Activated CD8-positive, alpha-beta memory T cell treated with anti-CD3 and anti-CD28 coated beads, Interleukin-2, amount 50 U/mL, for 24 hours (primary cell): ENCODE measurements around the gene SIPA1.
"Not testable (repeated sequence)": the region's sequence is repeated elsewhere in the genome, so short reads cannot be mapped to it uniquely, and the experiment has no call there.

Source experiments
- DNase-seq: peaks from one replicate; pipeline ENCODE4 v3.0.0-alpha.2; 2020; ENCODE audit errors: extremely low read depth

SIPA1 gene

DNA sequence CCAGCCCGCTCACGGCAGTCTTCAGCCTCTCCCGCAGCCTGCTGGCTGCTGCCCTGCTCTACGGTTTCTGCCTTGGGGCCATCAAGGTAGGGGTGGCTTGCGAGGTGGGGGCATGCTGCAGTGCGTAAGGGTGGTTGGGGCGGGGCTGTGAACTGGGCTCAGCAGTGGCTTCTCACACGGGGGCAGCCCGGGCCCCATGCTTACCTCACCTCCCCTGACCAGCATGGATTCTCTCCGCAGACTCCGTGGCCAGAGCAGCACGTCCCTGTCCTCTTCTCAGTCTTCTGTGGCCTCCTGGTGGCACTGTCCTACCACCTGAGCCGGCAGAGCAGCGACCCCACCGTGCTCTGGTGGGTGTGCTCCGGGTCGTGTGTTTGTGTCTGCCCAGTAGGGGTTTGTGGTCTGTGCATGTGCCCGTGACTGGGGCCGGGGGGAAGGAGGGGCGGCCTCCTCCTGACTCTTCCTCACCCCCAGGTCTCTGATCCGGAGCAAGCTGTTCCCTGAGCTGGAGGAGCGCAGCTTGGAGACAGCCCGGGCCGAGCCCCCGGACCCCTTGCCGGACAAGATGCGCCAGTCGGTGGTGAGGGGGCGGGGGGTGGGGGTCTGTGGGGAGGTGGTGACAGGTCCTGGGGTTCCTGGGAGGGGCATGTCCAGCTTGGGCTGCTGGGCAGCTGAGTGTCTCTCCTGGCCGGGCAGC lies 12.8 kb upstream of the SIPA1 start:
- DNase-seq: no peak

DNA sequence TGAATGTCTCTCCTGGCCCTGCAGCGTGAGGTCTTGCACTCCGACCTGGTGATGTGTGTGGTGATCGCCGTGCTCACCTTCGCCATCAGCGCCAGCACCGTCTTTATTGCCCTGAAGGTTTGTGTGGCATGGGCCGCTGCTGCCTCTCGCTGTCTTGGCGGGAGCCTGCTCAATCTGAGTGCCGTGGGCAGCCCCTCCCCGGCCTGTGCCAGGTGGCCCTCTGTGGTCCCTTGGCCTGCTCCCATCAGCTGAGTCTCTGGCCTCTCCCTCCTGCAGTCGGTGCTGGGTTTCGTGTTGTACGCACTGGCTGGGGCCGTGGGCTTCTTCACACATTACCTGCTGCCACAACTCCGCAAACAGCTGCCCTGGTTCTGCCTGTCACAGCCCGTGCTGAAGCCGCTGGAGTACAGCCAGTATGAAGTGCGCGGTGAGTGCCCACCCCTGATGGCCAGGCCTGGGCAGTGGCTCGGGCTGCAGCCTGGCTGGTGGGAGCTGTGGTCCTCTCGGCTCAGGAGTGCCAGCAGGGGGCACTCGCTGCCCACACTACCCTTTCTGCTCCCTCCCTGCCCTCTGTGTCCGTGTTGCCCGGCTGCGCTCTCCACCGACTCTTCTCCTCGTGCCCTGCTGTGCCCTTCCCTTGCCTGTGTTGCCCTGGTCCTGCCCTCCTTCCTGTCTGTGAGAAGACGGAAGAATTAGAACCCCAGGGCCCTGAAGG lies 12.1 kb upstream of the SIPA1 start:
- DNase-seq: no peak

DNA sequence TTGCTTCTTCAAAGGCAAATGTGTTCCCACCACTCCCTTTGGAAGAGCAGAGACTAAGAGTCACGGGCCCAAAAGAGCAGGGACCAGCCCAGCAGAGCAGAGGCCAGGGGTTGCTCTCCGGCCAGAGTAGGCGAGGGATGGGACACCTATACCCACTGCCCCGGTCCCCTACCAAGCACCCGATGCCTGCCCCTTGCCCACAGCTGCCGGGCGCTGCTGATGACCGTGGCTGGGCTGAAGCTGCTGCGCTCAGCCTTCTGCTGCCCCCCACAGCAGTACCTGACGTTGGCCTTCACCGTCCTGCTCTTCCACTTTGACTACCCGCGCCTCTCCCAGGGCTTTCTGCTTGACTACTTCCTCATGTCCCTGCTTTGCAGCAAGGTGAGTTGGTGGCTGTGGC lies 10.7 kb upstream of the SIPA1 start:
- no peak for DNase-seq

DNA sequence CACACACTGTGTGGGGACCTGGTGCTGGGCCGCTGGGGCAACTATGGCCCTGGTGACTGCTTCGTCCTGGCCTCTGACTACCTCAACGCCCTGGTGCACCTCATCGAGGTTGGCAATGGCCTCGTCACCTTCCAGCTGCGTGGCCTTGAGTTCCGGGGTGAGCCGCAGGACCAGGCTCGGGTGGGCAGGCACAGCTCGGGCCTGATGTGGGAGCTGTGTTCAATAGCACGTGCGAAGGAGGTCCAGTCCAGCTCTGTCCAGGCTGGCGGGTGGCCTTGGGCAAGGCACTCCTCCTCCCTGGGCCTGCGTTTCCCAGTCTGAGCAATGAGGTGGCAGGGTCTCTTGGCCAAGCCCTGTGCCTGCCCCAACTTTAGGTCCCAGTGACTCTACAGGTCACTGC lies 8.3 kb upstream of the SIPA1 start:
- DNase-seq: no peak

DNA sequence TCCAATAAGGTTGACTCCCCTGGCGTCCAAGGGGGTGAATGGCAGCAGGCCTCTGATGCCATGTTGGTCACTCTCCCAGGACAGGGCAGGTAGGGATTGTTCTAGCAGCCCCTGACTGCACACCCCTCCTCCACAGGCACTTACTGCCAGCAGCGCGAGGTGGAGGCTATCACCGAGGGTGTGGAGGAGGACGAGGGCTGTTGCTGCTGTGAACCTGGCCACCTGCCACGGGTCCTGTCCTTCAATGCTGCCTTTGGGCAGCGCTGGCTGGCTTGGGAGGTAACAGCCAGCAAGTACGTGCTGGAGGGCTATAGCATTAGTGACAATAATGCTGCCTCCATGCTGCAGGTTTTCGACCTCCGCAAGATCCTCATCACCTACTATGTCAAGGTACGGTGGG lies 7.7 kb upstream of the SIPA1 start:
- DNase-seq: no peak

DNA sequence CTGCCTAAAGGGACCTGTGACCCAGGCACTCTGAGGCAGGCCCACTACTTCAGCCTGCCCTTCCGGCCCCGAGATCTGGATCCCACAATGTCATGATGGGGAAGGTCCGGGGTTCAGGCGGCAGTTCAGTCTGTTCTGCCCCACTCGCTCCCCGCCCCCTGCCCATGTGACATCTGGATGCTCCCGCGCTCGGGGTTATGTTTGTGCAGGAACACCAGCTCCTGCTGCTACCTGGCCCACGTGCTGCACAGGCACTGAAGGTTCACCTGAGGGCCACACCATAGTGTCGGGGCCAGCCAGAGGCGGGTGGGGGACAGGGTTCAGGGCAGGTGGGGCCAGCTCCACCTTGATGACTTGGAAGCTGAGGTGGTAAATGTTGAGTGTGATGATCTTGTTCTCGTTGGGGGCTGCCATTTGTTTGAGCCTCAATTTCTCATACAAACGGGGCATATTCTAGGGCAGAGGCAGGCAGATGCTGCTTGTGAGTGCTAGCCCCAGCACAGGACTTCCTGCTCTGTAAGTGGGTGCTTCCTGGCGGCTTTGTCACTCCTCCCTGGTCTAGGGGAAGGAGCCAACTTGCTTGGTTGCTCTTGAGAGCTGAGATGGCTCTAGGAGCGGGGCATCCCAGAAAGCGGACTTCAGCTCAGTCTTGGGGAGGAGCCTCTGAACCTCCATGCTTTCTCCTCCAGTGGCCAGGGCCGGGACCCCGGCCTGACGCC lies 4.4 kb upstream of the SIPA1 start:
- DNase-seq: no peak

DNA sequence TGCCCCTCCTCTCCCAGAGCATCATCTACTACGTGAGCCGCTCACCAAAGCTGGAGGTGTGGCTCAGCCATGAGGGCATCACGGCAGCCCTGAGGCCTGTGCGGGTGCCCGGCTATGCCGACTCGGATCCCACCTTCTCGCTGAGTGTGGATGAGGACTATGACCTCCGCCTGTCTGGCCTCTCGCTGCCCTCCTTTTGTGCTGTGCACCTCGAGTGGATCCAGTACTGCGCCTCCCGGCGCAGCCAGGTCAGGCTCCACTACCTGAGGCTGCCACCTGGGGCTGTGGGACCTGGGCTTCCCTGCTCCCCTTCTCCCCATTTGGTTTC lies 3.8 kb upstream of the SIPA1 start:
- no peak for DNase-seq

DNA sequence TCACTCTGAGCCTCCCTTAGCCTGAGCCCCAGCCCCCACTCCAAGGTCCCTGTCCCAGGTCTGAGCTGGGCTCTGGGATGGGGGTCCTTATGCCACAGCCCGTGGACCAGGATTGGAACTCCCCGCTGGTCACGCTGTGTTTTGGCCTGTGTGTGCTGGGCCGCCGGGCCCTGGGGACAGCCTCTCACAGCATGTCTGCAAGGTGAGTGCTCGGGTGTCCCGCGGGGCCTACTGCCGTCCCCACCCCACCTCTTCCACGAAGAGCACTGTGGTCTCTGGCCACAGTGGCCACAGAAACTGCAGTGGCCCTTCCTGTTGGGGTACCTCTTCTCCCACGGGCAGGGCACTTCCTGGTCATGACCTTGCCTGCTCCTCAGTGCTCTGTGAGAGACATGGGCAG lies 3.5 kb upstream of the SIPA1 start:
- no peak for DNase-seq

DNA sequence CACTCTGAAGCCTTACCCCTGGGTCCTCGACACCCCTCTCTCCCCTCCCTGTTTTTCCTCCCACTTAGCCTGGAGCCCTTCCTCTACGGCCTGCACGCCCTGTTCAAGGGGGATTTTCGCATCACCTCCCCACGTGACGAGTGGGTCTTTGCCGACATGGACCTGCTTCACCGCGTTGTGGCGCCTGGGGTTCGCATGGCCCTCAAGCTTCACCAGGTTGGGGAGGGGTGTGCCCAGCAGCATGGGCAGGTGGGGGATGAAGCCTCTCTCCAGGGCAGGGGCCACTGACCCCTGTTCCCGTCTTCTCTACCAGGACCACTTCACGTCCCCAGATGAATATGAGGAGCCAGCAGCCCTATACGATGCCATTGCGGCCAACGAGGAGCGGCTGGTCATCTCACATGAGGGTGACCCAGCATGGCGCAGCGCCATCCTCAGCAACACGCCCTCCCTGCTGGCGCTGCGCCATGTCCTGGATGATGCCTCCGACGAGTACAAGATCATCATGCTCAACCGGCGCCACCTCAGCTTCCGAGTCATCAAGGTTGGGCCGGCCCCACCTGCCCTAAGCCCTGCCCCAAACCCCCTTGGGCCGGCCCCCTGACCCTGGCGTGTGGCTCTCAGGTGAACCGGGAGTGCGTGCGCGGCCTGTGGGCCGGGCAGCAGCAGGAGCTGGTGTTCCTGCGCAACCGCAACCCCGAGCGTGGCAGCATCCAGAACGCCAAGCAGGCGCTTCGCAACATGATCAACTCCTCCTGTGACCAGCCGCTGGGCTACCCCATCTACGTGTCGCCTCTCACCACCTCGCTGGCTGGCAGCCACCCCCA lies 2.8 kb upstream of the SIPA1 start:
- no peak for DNase-seq

DNA sequence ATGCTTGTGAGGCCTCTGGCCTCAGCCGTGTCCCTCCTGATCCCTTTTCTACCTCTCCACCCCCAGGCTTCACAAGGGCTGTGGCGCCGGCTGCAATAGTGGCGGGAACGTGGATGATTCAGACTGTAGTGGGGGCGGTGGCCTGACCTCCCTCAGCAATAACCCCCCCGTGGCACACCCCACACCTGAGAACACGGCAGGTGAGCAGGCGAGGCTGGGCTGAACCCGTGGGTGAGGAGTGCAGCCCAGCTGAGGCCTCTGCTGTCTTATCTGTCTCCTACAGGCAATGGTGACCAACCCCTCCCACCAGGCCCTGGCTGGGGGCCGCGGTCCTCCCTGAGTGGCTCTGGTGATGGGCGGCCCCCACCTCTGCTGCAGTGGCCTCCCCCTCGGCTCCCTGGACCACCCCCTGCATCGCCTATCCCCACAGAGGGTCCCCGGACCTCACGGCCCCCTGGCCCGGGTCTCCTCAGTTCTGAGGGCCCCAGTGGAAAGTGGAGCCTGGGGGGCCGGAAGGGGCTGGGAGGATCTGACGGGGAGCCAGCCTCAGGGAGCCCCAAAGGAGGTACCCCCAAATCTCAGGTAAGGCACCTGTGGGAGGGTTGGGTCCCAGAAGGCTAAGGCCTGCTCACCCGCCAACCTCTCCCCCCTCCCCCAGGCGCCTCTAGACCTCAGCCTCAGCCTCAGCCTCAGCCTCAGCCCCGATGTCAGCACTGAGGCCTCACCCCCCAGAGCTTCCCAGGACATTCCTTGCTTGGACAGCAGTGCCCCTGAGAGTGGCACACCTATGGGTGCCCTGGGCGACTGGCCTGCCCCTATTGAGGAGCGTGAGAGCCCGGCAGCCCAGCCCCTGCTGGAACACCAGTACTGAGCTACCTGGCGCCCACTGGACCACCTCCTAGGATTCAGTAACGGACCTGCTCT lies 1.5 kb upstream of the SIPA1 start:
- DNase-seq: no peak

DNA sequence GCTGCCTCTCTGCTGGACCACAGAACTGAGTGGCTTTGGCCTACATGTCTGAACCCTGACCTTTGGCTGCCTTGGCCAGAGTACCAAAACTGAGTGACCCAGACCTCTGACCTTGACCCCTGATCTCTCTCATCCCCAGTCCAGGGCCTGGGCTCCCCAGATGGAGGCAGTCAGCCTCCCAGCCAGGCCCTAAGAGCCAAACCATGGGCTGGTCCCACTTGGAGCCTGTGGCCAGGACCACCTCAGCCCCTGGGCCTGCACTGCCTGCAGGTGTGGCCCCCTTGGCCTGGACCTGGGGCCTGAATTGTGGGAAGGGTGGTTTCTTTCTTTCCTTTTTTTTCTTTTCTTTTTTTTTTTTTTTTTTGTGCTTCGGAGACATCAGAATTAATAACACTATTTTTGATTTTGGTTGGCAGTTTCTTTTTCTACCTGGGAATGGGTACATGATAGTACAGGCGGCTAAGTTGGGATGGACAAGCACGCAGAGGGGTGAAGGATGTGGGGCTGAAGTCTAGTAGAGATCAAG lies 806 bp upstream of the SIPA1 start:
- no peak for DNase-seq

DNA sequence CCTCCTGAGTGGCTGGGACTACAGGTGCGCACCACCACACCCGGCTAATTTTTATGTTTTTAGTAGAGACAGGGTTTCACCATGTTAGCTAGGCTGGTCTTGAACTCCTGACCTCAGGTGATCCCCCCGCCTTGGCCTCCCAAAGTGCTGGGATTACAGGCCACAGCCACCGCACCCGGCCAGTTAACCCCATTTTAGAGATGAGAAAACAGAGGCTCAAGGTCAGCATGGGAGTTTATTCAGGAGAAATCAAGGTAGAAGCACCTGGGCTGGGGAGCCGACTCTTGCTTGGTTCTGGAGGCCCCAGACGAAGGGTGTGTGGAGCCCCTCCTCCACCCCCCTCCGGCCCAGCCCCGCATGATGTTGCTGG lies 1.3 kb downstream of the SIPA1 start:
- not testable (repeated sequence) for DNase-seq

DNA sequence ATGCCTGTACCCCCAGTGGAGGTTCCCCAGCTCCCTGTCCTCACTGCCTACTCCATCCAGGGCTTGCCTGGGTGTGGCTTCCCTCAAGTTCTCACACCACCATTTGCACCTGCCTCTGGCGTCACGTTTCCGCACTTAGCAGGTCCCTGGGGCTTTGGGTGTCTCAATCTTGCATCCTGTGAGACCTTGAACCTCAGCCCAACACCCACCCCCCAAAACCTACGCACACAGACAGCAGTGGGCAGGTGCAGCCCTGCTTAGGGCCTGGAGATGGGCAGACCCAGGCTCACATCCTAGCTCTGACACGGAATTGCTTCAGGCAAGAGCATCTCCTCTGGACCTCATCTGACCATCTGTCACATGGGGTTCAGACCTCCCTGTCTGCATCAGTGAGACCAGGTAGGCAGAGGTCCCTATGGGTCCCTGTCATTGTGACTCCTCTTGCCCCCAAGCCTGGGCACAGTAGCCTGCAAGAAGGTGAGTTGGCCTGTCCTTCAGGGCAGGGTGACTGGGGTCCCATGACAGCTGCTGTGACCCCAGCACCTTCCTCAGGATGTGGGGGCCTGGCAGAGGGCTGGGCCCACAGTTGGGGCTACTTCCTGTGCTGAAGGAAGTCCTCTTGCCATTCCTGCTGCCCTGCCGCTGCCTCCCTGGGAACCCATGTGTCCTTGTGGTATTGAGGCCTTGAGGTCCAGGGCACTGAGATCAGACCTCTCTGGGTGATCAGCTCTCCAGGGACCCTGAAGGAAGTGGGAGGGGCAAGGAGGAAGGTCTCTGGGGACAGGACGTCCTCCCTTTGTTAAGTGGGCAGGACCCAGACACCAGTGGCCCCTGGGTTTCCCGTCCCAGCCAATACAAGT lies 2.0 kb downstream of the SIPA1 start:
- no peak for DNase-seq

DNA sequence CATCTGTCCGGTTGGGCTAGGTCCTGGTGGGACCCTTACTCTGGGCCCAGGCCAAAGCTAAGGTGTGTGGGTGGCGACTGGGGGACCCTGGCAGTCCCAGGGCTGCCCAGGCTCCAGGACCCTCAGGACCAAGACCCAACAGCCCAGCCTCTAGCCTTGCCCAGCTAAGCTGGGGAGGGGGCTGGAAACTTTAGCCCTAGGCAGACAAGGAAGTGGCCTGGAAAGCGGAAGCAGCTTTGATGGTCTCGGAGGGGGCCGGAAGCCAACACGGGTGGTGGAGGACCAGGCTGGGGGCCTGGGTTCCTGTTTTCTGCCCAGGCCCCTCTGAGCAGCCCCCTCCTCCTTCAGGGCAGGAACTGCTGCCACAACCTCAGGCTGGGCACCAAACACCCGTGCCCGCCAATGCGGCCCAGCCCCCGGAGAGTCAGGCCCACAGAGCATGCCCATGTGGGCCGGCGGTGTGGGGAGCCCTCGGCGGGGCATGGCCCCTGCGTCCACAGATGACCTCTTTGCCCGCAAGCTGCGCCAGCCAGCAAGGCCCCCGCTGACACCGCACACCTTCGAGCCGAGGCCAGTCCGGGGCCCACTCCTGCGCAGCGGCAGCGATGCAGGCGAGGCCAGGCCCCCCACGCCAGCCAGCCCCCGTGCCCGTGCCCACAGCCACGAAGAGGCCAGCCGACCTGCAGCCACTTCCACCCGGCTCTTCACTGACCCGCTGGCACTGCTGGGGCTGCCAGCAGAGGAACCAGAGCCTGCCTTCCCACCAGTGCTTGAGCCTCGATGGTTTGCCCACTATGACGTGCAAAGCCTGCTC lies 2.8 kb downstream of the SIPA1 start:
- no peak for DNase-seq

DNA sequence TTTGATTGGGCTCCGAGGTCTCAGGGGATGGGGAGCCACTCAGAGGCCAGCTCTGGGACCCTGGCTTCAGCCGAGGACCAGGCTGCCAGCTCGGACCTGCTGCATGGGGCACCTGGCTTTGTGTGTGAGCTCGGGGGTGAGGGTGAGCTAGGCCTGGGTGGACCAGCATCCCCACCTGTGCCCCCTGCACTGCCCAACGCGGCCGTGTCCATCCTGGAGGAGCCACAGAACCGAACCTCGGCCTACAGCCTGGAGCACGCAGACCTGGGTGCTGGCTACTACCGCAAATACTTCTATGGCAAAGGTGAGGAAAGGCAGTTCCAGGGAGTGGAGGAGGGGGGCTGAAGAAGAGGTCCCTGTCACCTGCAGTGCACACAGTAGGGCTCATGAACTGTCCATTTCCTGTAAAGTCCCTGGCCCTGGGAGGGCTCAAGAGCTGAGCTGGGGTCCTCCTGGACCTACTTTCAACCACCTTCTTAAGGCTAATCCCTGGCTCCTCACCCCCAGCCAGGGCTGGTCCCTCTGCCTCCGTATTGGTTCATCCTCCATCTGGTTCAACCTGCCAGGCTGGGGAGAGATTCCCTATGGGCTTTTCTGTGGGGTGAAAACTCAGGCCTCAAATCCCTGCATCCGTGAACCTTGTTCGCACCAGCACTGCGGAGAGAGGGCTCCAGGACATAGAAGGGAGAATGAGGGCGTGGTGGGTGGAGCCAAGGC lies 3.6 kb downstream of the SIPA1 start:
- no peak for DNase-seq

DNA sequence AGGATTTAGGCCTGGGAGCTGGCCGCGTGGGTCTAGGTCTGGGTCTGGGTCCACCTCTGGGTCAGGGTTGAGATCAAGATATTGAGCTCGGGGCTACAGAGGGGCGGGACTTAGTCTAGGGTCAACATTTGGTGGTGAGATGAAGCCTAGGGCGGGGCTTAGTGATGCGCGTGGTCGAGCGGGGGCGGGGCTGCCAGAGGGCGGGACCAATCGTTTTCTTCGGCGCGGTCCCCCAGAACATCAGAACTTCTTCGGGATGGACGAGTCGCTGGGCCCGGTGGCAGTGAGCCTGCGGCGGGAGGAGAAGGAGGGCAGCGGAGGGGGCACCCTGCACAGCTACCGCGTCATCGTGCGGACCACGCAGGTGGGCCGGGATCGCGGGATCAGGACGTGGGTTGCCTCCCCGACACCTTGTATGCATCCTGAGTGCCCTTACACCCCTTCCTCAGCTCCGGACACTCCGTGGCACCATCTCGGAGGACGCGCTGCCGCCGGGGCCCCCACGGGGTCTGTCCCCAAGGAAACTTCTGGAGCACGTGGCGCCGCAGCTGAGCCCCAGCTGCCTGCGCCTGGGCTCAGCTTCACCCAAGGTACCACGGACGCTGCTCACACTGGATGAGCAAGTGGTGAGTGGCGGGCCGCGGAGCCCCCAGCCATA lies 4.2 kb downstream of the SIPA1 start:
- no peak for DNase-seq

DNA sequence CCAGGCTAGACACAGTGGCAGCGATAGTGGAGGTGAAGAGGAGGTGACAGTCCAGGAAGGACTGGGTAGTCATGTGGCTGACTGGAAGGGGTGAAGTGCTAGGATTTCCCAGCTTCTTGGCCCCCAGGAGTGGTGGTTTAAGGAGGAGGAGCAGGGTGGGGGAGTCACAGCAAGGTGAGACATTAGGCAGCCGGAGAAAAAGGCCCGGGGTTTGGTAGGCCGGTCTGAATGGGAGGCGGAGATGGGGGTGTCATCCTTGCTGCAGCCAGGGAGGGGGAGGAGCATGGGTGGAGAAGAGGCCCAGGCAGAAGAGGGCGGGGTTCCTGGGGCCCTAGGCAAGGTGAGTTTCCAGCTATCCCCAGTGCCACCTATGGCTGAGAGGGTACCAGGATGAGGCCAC lies 6.1 kb downstream of the SIPA1 start:
- no peak for DNase-seq

DNA sequence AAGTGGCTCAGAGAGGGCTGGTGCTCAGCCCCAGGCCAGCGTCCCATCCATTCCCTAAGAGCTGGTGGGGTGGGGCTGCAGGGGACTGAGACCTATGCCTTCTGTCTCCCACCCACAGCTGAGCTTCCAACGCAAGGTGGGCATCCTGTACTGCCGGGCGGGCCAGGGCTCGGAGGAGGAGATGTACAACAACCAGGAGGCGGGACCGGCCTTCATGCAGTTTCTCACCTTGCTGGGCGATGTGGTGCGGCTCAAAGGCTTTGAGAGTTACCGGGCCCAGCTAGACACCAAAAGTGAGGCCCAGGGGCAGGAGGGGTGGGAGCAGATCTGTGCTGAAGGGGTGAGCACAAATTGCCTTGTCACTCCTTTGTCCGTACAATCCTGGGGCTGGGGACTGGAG lies 6.9 kb downstream of the SIPA1 start:
- DNase-seq: no peak
